Tibial artery (tissue), 4 donors: ENCODE data around the gene YOD1.

Source experiments
- DNase-seq, 2 donors: peaks; one replicate each; pipeline ENCODE4 v3.0.0-alpha.2; 2019
- H3K27ac ChIP-seq, 2 donors: fragments of 200-600 bp; sonication (generic) in 1 of 2; 1 replicate in 1 of 2; 2 replicates in 1 of 2; pipeline ENCODE4 v1.5.1; 2018 to 2019; ENCODE audit warnings: mild to moderate bottlenecking in 1 of 2
- H3K27me3 ChIP-seq, 2 donors: fragments of 200-600 bp; sonication (generic) in 1 of 2; one replicate each; pipeline versions ENCODE4 v1.5.1 to v1.6.0; 2016 to 2019
- H3K36me3 ChIP-seq, 3 donors: fragments of 200-600 bp; sonication (generic) in 2 of 3; one replicate each; pipeline ENCODE4 v1.5.1; 2016 to 2019; ENCODE audit warnings: mild to moderate bottlenecking in 2 of 3
- H3K4me1 ChIP-seq, 4 donors: fragments of 200-600 bp; sonication (generic) in 2 of 4; 1 replicate in 3 of 4; 2 replicates in 1 of 4; pipeline ENCODE4 v1.5.1; 2016 to 2019
- H3K4me3 ChIP-seq, 2 donors: fragments of 200-600 bp; sonication (generic) in 1 of 2; 1 replicate in 1 of 2; 2 replicates in 1 of 2; pipeline ENCODE4 v1.5.1; 2018 to 2019; ENCODE audit warnings: mild to moderate bottlenecking in 2 of 2
- H3K9me3 ChIP-seq, 3 donors: fragments of 200-600 bp; sonication (generic) in 1 of 3; one replicate each; pipeline ENCODE4 v1.5.1; 2016 to 2019
- intact Hi-C: fragments of 100-400 bp; cut with DNase I; formaldehyde crosslinking; loops from one replicate; pipeline ENCODE4 v1.15.0; 2023; ENCODE audit warnings: low total_unique reads
- TF ChIP-seq, protein P1 (sequence below), 2 experiments: fragments of 200-600 bp in 1 of 2; fragments of 450-650 bp in 1 of 2; IDR thresholded peaks; one replicate each; pipeline ENCODE4 v1.5.1; 2017 to 2019; ENCODE audit warnings: antibody characterized with exemption in 2 of 2, mild to moderate bottlenecking in 1 of 2, moderate library complexity in 1 of 2

YOD1 gene

DNA sequence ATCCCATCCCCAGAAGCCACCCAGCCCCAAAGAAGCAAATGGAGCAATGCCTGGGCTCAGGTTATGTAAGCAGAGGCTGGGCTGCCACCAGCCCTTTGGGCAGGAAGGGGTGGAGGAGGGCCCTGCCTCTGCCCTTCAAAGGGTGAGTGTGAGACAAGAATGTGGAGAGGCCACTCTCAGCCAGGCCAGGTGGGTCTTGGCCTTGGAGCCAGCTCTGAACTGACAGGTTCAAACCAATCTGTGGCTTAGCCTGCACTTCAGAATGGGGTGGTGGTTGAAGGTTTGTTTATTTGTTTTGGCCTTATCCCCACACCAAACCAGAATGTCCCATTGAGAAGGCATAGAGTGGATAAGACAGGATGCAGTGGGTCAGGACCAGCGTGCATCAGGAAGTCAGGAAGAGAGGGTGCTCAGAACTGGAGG lies 48.3 kb downstream of the YOD1 start:
- intact Hi-C loops: no loop called here
- Histone ChIP-seq H3K27me3 (no peaks in the 10 kb centered on the region), H3K4me1 (no peaks in the 10 kb centered on the region), H3K36me3 (no peaks in the 10 kb centered on the region), H3K27ac (no peak overlapping the region), H3K9me3 (no peaks in the 10 kb centered on the region), H3K4me3 (no peak overlapping the region)
- no peak for DNase-seq
- TF ChIP-seq, protein P1, sequence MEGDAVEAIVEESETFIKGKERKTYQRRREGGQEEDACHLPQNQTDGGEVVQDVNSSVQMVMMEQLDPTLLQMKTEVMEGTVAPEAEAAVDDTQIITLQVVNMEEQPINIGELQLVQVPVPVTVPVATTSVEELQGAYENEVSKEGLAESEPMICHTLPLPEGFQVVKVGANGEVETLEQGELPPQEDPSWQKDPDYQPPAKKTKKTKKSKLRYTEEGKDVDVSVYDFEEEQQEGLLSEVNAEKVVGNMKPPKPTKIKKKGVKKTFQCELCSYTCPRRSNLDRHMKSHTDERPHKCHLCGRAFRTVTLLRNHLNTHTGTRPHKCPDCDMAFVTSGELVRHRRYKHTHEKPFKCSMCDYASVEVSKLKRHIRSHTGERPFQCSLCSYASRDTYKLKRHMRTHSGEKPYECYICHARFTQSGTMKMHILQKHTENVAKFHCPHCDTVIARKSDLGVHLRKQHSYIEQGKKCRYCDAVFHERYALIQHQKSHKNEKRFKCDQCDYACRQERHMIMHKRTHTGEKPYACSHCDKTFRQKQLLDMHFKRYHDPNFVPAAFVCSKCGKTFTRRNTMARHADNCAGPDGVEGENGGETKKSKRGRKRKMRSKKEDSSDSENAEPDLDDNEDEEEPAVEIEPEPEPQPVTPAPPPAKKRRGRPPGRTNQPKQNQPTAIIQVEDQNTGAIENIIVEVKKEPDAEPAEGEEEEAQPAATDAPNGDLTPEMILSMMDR (IDR thresholded peaks at IDR 0.05): no peak

DNA sequence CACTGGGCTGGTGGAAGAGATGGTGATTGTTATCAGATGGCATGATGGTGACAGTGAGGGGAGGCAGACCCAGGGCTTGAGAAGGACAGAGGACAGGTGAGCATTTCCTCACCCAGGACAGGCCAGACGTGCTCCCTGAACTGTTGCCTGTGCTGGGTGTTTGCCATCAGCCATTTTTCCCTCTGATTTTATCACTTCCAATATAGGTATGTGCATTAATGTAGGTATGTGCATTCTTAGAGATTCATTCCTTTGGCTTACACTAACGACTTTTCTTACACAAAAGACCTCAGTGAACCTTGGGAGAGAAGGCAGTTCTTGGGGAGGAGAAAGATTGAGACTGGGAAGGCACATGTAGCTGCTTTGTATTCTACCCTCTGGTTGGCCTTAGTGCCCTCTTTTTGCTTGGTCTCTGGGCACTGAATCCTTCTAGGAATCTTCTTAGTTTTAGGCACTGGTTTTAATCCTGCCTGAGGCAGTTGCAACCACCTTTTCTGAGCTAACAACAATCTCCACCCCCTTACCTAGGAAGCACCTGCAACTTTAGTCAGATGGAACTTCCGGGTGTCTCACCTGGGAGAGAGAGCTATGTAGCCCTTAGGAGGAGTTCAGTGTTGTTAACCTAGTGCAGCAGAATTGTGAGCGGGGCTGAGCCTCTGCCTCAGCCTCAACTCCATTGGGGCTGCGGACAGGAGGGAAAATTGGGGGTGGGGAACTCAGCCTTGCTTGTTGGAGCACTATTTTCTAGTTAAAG lies 49.3 kb downstream of the YOD1 start:
- Histone ChIP-seq H3K27ac (no peak overlapping the region), H3K4me1 (no peaks in the 10 kb centered on the region), H3K4me3 (no peak overlapping the region), H3K27me3 (no peaks in the 10 kb centered on the region), H3K36me3 (no peaks in the 10 kb centered on the region), H3K9me3 (no peaks in the 10 kb centered on the region)
- TF ChIP-seq, protein P1 (IDR thresholded peaks at IDR 0.05): no peak
- intact Hi-C loops: no loop called here
- DNase-seq: no peak

DNA sequence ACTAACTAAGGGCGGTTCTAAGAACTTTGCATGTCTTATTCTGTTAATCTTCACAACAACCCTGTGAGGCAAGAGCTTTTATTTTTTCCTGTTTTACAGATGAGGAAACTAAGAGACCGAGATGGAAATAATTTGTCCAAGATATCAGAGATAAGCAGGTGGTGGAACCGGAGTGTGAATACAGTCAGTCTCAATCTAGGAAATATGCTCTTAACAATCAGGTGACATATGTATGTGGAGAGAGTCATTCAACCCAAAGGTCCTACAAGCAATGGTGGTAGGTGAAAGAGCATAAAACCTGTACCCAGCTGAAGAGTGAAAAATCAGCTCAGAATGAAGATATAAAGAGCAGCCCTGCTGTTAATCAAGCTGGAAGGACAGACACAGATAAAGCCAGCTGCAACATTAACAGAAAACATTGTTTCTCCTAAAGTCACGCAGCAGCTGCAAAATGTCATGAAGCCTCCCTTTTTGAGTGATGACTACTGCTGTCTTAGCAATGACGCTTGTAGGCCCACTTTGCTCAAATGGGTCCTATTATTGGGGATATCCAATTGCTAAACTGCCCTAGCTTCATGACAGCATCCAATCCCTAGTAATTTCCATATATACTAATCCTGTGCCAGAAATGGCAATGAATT lies 50.2 kb downstream of the YOD1 start:
- intact Hi-C loops: no loop called here
- no peak for DNase-seq
- H3K27ac ChIP-seq: no peak overlapping the region
- H3K4me1 ChIP-seq: no peaks in the 10 kb centered on the region
- H3K27me3 ChIP-seq: no peaks in the 10 kb centered on the region
- H3K4me3 ChIP-seq: no peak overlapping the region
- no peaks in the 10 kb centered on the region for H3K9me3 ChIP-seq
- H3K36me3 ChIP-seq: no peaks in the 10 kb centered on the region
- TF ChIP-seq, protein P1 (IDR thresholded peaks at IDR 0.05): no peak

DNA sequence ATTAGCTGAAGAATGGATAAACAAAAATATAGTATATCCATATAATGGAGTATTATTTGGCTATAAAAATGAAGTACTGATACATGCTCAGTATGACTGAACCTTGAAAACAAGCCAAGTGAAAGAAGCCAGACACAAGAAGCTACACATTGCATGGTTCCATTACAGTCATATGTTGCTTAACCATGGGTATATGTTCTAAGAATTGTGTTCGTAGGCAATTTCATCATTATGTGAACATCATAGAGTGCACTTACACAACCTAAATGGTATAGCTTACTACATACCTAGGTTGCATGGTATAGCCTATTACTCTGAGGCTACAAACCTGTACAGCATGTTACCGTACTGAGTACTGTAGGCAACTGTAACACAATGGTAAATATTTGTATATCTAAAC lies 52.2 kb downstream of the YOD1 start:
- H3K9me3 ChIP-seq: no peaks in the 10 kb centered on the region
- no peak overlapping the region for H3K27ac ChIP-seq
- TF ChIP-seq, protein P1 (IDR thresholded peaks at IDR 0.05): no peak
- H3K36me3 ChIP-seq: no peaks in the 10 kb centered on the region
- DNase-seq: no peak
- no peaks in the 10 kb centered on the region for H3K4me1 ChIP-seq
- intact Hi-C loops: no loop called here
- H3K4me3 ChIP-seq: no peak overlapping the region
- H3K27me3 ChIP-seq: no peaks in the 10 kb centered on the region
